Fibroblast of mammary gland (primary cell): ENCODE data around the gene STX1B.
A peak's percentile ranks its signal among the peaks of the same experiment; 100 is the strongest.
"Not testable (repeated sequence)": the region's sequence is repeated elsewhere in the genome, so short reads cannot be mapped to it uniquely, and the experiment has no call there.

Experiments used
- DNase-seq: peaks from one replicate; pipeline ENCODE4 v3.0.0-alpha.2; 2010; ENCODE audit warnings: low read depth
- H3K4me3 ChIP-seq: 2 replicates; pipeline ENCODE4 v1.5.1; 2011; ENCODE audit warnings: low read depth, mild to moderate bottlenecking, low read length, moderate library complexity; ENCODE audit not compliant: control insufficient read depth
- CTCF ChIP-seq: conservative IDR thresholded peaks from 2 replicates; pipeline ENCODE4 v1.5.1; 2011; ENCODE audit warnings: low read depth, low read length, inconsistent platforms; ENCODE audit not compliant: control insufficient read depth, insufficient read depth

Gene STX1B

GRCh38 chr16:31016018-31016417, 5.6 kb upstream of the STX1B start:
- TF ChIP-seq CTCF: no peak
- H3K4me3 ChIP-seq: no peak overlapping the region
- no peak for DNase-seq

- H3K4me3 ChIP-seq, DNase-seq: not testable (repeated sequence)
Measured at GRCh38 chr16:31013292-31013691, 2.9 kb upstream of the STX1B start.

DNA sequence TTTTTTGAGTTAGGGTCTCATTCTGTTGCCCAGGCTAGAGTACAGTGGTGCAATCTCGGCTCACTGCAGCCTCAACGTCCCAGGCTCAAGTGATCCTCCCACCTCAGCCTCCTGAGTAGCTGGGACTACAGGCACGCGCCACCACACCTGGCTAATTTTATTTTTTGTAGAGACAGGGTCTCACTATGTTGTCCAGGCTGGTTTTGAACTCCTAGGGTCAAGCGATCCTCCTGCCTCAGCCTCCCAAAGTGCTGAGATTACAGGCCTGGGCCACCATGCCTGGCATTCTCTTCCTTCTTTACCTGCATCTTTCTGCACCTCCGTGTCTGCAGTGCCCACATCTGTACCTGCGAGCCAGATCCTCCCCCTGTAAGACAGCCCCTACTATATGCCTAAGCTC, 1.4 kb upstream of the STX1B start:
- DNase-seq, H3K4me3 ChIP-seq: not testable (repeated sequence)

GRCh38 chr16:31009894-31010584, 399 bp downstream of the STX1B start:
- no peak for TF ChIP-seq CTCF
- H3K4me3 ChIP-seq: peak overlapping the region; percentile 44
- DNase-seq: no peak

DNA sequence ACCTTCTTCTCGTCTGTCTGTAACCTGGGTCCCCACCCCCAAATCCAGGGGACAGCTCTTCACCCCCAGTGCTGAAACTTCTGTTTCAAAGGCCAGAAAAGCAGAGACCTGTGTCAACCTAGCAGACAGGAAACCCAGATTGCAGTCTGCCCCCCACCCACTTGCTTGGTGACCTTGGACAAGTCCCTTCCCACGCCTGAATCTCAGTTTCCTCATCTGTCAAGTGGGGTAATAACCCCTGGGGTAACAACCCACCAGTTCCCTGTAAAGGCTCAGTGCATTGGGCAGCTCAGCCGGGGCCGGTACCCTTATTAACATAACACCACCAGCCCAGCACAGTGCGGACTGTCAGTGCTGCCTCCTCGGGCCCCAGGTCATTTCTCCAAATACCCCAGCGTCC, 1.3 kb downstream of the STX1B start:
- no peak for DNase-seq
- H3K4me3 ChIP-seq: no peak overlapping the region
- TF ChIP-seq CTCF: no peak

GRCh38 chr16:31008551-31008950, 1.9 kb downstream of the STX1B start:
- no peak overlapping the region for H3K4me3 ChIP-seq
- DNase-seq: no peak
- TF ChIP-seq CTCF: no peak

- DNase-seq: peak; percentile 70
- TF ChIP-seq CTCF: no peak
- H3K4me3 ChIP-seq: no peak overlapping the region
Measured at GRCh38 chr16:31008149-31008548, 2.3 kb downstream of the STX1B start.

- DNase-seq: no peak
- H3K4me3 ChIP-seq: no peak overlapping the region
- TF ChIP-seq CTCF: no peak
Measured at GRCh38 chr16:31007684-31008083, 2.8 kb downstream of the STX1B start.
